Measurements from ENCODE around the gene TM7SF3. TPM values are rescaled to one million over a fixed set of nuclear protein-coding genes. Genes with fewer than 3 reads are reported as not detected.

Gene TM7SF3
- total RNA-seq, 2 experiments from 2014 or later = 24.2 to 28.5 TPM

DNA sequence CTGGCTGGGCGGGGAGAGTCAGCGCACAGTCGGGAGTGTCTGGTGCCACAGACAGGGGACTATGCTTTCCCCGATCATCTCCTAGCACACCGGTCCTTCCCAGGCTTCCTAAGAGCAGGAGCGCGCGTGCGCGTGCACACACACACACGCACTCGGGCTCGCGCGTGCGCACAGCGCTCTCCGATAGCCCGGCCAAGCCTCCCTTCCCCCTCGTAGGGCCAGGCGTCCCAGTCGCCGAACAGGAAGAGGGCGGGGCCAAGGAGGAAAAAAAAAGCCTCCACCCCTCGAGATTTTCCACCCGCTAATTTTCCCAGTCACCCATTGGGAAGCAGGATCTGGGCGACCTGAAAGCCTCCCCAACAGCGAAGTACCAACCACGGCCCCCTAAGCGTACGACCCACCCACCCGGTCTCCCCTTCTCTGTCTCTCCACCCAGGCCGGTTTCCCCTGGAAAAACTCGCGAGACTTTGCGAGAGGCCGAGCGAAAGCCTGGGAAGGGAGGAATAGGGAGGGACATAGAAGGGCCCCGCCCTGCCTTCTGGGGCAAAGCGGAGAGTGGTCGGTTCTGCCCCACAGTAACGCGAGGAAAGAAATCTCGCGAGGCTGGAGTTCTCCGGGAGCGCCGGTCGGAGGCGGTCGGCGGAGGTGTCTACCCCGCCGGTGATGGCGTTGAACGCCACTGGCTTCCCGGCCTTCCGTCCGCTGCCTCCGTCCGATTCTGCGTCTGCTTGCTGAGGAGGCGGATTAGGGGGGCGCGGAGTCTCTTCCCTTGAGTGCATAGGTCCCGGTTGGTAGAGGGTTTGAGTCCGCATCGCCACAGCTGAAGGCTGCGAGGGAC, 76.1 kb downstream of the TM7SF3 start, which contains the start of the genes FGFR1OP2 and INTS13:
Gene FGFR1OP2 (plus strand): TSS at position 608 of the 838 bp plus-strand sequence. CDS start 15,689 bp downstream, outside the sequence.
Gene INTS13 (minus strand): TSS at position 119 of the 838 bp plus-strand sequence. CDS start 1,178 bp downstream, outside the sequence.
- H3K4me3 Mint-ChIP-seq = peak within 1 kb of the TSS; percentile 94
- CTCF ChIA-PET = interaction anchor here (1.2 kb wide), 1 partner anchor 76 kb away, joined by 8 read pairs; the partner anchor contains the start of gene TM7SF3
- peaks cover 14% of the 10 kb centered on the region for H3K36me3 Mint-ChIP-seq
- peak within 1 kb of the TSS; percentile 98 for H3K27ac Mint-ChIP-seq
- peaks cover 48% of the 10 kb centered on the region for H3K4me1 Mint-ChIP-seq (ENCODE audit: low read depth)
- POLR2A ChIA-PET = no interaction called here
- peak; percentile 98 for DNase-seq
- H3K27me3 Mint-ChIP-seq = no peaks in the 10 kb centered on the region
- no peaks in the 10 kb centered on the region for H3K9me3 Mint-ChIP-seq
- intact Hi-C loops (cut with micrococcal nuclease) = loop anchor here (1.0 to 10.0 kb wide), 9 partner anchors 34 to 847 kb away; partner anchors contain the start of genes ITPR2, KLHL42, MANSC4 and STK38L

DNA sequence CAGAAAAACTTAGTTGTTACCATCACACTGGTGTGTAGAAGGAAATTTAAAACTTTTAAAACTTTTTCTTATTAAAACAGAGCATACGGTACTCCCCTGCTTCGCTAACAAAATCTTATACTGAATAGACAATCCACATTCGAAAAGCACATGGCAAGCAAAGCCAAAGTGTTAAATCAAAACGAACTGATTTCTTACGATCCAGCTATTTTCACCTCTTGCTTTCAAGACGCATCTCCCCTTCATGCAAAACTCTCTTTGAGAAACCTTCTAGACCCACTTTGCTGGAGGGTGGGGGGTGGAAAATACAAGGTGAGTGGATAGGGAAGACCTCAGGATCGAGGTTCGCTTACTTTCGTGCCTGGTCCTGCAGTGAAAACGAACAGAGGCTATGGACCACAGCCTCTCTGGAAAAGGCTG, 76.7 kb downstream of the TM7SF3 start:
- CTCF ChIA-PET = interaction anchor here (1.2 kb wide), 1 partner anchor 77 kb away, joined by 8 read pairs; the partner anchor contains the start of gene TM7SF3

DNA sequence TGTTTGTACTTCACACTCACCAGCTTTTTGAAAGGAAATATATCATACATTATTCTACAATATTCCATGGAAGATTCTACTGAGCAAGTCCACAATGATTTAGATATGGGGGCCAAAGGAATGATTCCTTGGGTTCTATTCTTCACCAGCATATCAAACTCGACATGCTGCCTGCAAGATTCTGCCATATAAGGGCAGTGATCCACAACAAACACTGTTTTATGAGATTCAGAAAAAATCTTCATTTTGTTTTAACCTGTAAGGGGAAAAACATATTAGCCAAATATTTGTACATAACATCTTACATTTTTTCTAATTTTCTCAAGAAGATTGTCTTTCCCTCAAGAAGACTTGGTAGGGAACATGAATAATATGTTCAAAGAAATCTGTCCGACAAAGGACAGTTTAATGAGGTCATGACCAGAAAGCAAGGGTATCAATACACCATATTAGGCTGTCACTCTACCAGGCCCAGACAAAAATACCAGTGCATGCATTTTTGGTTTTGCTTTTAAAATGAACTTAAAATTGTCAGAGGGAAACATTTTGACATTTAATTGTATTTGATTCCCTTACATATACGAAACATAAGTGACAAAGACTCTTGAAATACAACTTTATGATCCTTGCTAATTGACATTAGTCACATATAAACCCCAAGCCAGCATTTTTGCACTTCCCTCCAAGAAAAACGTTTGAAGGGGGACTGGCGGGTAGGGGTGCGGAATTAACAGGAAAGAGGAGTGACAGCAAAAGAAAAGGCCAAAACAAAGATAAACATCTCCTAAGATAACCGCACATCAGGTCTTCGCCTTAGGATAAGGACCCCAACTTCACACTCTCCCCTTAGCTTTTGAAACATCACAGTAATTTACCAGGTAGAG, 77.4 kb downstream of the TM7SF3 start:
- peak; percentile 27 for DNase-seq
- Mint-ChIP-seq H3K27me3 (no peaks in the 10 kb centered on the region), H3K36me3 (peaks cover 20% of the 10 kb centered on the region), H3K4me1 (ENCODE audit: low read depth) (peaks cover 49% of the 10 kb centered on the region), H3K4me3 (peak overlapping the region; percentile 94), H3K9me3 (no peaks in the 10 kb centered on the region), H3K27ac (peak overlapping the region; percentile 98)
- CTCF ChIA-PET = interaction anchor here (1.0 to 2.0 kb wide), 4 partner anchors 51 to 369 kb away, joined by 4 to 10 read pairs (median 8); partner anchors contain the start of gene TM7SF3
- POLR2A ChIA-PET = interaction anchor here (1.0 kb wide), 1 partner anchor 77 kb away, joined by 3 read pairs; the partner anchor contains the start of gene TM7SF3
- intact Hi-C loops (cut with micrococcal nuclease) = loop anchor here (5.0 to 10.0 kb wide), 3 partner anchors 84 to 848 kb away; partner anchors contain the start of genes KLHL42 and MANSC4

More for the DNA sequence above, 76.7 kb downstream of the TM7SF3 start:
- DNase-seq = no peak
- Mint-ChIP-seq H3K36me3 (peaks cover 20% of the 10 kb centered on the region), H3K27me3 (no peaks in the 10 kb centered on the region), H3K4me1 (ENCODE audit: low read depth) (peaks cover 49% of the 10 kb centered on the region), H3K27ac (peak overlapping the region; percentile 98), H3K4me3 (peak overlapping the region; percentile 94), H3K9me3 (no peaks in the 10 kb centered on the region)
- intact Hi-C loops (cut with micrococcal nuclease) = loop anchor here (5.0 to 10.0 kb wide), 3 partner anchors 85 to 847 kb away; partner anchors contain the start of genes KLHL42 and MANSC4
- POLR2A ChIA-PET = no interaction called here

DNA sequence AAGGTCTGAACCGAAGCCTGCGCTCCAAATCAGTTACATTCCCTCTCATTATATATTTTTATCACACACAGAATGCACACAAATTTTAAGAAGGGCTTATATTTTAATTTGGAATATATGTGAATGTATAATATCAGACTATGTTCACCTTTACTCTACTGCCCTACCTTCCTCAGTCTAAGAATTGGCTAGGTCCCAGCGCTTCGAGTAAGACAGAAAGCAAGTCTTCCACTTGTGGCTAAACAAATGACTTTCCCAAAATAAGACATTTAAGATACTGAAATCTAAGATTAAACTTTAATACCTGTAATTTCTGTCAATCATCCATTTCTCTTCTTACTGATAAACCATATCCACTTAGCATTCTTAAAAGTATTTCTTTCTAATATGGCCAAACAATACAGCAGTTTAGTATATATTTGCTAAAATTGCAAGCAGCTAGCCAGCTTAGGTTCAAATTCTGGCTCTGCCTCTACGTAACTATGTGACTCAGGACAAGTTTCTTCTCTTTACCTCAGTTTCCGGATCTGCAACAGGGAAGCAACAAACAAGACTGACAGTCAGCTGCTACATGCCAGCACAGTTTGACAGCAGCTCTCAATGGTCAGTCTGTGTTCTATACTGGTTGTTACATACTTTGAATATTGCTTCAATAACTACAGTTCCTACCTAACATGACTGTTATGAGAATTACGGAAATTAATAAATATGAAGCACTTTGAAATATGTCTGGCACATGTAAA, 78.4 kb downstream of the TM7SF3 start:
- peak; percentile 55 for DNase-seq
- Mint-ChIP-seq H3K4me1 (ENCODE audit: low read depth) (peaks cover 47% of the 10 kb centered on the region), H3K4me3 (peak overlapping the region; percentile 94), H3K9me3 (no peaks in the 10 kb centered on the region), H3K27me3 (no peaks in the 10 kb centered on the region), H3K27ac (peak overlapping the region; percentile 98), H3K36me3 (peaks cover 20% of the 10 kb centered on the region)
- intact Hi-C loops (cut with micrococcal nuclease) = loop anchor here (5.0 to 10.0 kb wide), 3 partner anchors 84 to 849 kb away; partner anchors contain the start of genes KLHL42 and MANSC4
- ChIA-PET POLR2A (interaction anchor here (1.0 to 1.6 kb wide), 2 partner anchors 78 to 103 kb away, joined by 3 read pairs; partner anchors contain the start of genes ITPR2 and TM7SF3), CTCF (interaction anchor here (0.7 to 2.0 kb wide), 4 partner anchors 36 to 370 kb away, joined by 3 to 10 read pairs (median 6); partner anchors contain the start of gene TM7SF3)

- peaks cover 35% of the 10 kb centered on the region for H3K36me3 Mint-ChIP-seq
- intact Hi-C loops (cut with micrococcal nuclease) = no loop called here
- CTCF ChIA-PET = interaction anchor here (0.7 kb wide), 1 partner anchor 44 kb away, joined by 3 read pairs; no protein-coding TSS in a partner anchor
Observed at GRCh38 chr12:26929590-26929989, 84.6 kb downstream of the TM7SF3 start.

GRCh38 chr12:26928661-26929060, 85.5 kb downstream of the TM7SF3 start:
- CTCF ChIA-PET = no interaction called here
- intact Hi-C loops (cut with micrococcal nuclease) = no loop called here
- H3K27me3 Mint-ChIP-seq = no peaks in the 10 kb centered on the region
- no peaks in the 10 kb centered on the region for H3K9me3 Mint-ChIP-seq
- POLR2A ChIA-PET = no interaction called here
- H3K4me1 Mint-ChIP-seq (ENCODE audit: low read depth) = peaks cover 23% of the 10 kb centered on the region
- H3K27ac Mint-ChIP-seq = no peak overlapping the region
- H3K4me3 Mint-ChIP-seq = no peak overlapping the region
- H3K36me3 Mint-ChIP-seq = peaks cover 37% of the 10 kb centered on the region
- DNase-seq = no peak

More at GRCh38 chr12:26929590-26929989, 84.6 kb downstream of the TM7SF3 start:
- H3K27me3 Mint-ChIP-seq = no peaks in the 10 kb centered on the region
- H3K27ac Mint-ChIP-seq = no peak overlapping the region
- peaks cover 30% of the 10 kb centered on the region for H3K4me1 Mint-ChIP-seq (ENCODE audit: low read depth)
- H3K9me3 Mint-ChIP-seq = no peaks in the 10 kb centered on the region
- no peak for DNase-seq
- POLR2A ChIA-PET = no interaction called here
- no peak overlapping the region for H3K4me3 Mint-ChIP-seq

Other genes starting within 250 kb of the TM7SF3 start
- gene ITPR2, start 181.2 kb downstream of the TM7SF3 start, total RNA-seq = 10 to 100 TPM; 23.7 to 25.0 TPM
- 10 to 100 TPM; 54.5 to 54.8 TPM for gene INTS13, start 76.4 kb downstream of the TM7SF3 start, total RNA-seq
- gene FGFR1OP2, start 75.9 kb downstream of the TM7SF3 start, total RNA-seq = 10 to 100 TPM; 49.1 to 50.7 TPM
- 10 to 100 TPM; 28.6 to 30.5 TPM for gene MED21, start 8.2 kb upstream of the TM7SF3 start, total RNA-seq
- not detected for gene C12orf71, start 68.2 kb upstream of the TM7SF3 start, total RNA-seq
- gene STK38L, start 229.9 kb upstream of the TM7SF3 start, total RNA-seq = 10 to 100 TPM; 25.1 to 25.2 TPM